ENCODE results near the gene YTHDF1.

Gene YTHDF1

DNA sequence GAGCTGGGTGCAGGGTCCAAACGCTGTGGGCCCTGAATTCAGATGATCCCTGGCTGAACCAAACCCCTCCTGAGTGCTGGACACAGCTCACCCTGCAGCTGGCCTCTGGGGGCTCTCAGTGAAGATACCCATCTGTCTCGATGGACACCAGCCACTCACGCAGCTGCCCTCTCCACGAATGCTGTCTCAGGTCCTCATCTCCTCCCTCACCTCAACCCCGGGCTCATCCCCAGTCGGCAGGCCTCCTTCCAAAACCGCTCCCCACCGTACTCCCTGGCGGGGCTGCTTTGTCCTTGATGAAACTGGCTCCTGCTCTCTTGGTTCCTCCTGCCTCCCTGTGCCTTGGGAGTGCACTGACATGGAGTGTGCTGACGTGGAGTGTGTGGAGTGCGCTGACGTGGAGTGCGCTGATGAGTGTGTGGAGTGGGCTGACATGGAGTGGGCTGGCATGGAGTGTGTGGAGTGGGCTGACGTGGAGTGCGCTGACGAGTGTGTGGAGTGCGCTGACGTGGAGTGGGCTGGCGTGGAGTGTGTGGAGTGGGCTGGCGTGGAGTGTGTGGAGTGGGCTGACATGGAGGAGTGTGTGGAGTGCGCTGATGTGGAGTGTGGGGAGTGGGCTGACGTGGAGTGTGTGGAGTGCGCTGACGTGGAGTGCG, 4.1 kb upstream of the YTHDF1 start (continued):
- TF ChIP-seq, protein P1, sequence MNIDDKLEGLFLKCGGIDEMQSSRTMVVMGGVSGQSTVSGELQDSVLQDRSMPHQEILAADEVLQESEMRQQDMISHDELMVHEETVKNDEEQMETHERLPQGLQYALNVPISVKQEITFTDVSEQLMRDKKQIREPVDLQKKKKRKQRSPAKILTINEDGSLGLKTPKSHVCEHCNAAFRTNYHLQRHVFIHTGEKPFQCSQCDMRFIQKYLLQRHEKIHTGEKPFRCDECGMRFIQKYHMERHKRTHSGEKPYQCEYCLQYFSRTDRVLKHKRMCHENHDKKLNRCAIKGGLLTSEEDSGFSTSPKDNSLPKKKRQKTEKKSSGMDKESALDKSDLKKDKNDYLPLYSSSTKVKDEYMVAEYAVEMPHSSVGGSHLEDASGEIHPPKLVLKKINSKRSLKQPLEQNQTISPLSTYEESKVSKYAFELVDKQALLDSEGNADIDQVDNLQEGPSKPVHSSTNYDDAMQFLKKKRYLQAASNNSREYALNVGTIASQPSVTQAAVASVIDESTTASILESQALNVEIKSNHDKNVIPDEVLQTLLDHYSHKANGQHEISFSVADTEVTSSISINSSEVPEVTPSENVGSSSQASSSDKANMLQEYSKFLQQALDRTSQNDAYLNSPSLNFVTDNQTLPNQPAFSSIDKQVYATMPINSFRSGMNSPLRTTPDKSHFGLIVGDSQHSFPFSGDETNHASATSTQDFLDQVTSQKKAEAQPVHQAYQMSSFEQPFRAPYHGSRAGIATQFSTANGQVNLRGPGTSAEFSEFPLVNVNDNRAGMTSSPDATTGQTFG (tag by site-specific recombination; IDR thresholded peaks at IDR 0.05; ENCODE audit: borderline replicate concordance): no peak
- TF ChIP-seq KLF7 (tag by site-specific recombination; IDR thresholded peaks at IDR 0.05; ENCODE audit: borderline replicate concordance): no peak

DNA sequence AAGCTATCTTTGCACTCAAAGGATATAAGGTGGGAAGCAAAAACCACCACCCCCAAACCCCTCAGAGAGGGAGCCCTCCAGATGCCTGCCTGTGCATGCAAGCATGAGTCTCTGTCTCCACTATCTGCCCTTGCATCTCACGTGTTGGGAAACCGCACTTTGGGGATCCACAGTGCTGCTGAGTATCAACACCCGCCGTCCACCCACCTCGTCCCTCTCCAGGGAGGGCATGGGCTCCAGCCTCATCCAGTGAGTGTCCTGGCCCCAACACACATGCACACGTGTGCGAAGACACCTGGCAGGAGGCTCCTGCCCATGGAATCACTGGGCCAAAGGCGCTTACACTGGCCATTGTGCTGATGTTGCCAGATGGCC, 3.5 kb upstream of the YTHDF1 start:
- TF ChIP-seq ZNF37A (tag by site-specific recombination; IDR thresholded peaks at IDR 0.05): no peak
- TF ChIP-seq, protein P2, sequence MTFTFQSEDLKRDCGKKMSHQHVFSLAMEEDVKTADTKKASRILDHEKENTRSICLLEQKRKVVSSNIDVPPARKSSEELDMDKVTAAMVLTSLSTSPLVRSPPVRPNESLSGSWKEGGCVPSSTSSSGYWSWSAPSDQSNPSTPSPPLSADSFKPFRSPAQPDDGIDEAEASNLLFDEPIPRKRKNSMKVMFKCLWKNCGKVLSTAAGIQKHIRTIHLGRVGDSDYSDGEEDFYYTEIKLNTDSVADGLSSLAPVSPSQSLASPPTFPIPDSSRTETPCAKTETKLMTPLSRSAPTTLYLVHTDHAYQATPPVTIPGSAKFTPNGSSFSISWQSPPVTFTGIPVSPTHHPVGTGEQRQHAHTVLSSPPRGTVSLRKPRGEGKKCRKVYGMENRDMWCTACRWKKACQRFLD (tag by site-specific recombination; IDR thresholded peaks at IDR 0.05): no peak
- no peak for TF ChIP-seq ZNF341 (tag by site-specific recombination; IDR thresholded peaks at IDR 0.05; ENCODE audit: low read depth)
- no peak for TF ChIP-seq ZNF335 (tag by site-specific recombination; conservative IDR thresholded peaks at IDR 0.05)
- TF ChIP-seq ZNF302 (tag by site-specific recombination; IDR thresholded peaks at IDR 0.05; ENCODE audit: low read depth): no peak
- TF ChIP-seq ZNF585B (tag by site-specific recombination; IDR thresholded peaks at IDR 0.05): no peak
- no peak for TF ChIP-seq ZBTB8A (tag by site-specific recombination; IDR thresholded peaks at IDR 0.05)
- TF ChIP-seq ZNF23 (tag by site-specific recombination; IDR thresholded peaks at IDR 0.05; ENCODE audit: borderline replicate concordance): no peak
- TF ChIP-seq ZBTB1 (tag by site-specific recombination; IDR thresholded peaks at IDR 0.05): no peak
- no peak for TF ChIP-seq ZEB2 (tag by site-specific recombination; IDR thresholded peaks at IDR 0.05)
- TF ChIP-seq, protein P3, sequence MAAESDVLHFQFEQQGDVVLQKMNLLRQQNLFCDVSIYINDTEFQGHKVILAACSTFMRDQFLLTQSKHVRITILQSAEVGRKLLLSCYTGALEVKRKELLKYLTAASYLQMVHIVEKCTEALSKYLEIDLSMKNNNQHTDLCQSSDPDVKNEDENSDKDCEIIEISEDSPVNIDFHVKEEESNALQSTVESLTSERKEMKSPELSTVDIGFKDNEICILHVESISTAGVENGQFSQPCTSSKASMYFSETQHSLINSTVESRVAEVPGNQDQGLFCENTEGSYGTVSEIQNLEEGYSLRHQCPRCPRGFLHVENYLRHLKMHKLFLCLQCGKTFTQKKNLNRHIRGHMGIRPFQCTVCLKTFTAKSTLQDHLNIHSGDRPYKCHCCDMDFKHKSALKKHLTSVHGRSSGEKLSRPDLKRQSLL (tag by site-specific recombination; IDR thresholded peaks at IDR 0.05): no peak
- TF ChIP-seq, protein P4, sequence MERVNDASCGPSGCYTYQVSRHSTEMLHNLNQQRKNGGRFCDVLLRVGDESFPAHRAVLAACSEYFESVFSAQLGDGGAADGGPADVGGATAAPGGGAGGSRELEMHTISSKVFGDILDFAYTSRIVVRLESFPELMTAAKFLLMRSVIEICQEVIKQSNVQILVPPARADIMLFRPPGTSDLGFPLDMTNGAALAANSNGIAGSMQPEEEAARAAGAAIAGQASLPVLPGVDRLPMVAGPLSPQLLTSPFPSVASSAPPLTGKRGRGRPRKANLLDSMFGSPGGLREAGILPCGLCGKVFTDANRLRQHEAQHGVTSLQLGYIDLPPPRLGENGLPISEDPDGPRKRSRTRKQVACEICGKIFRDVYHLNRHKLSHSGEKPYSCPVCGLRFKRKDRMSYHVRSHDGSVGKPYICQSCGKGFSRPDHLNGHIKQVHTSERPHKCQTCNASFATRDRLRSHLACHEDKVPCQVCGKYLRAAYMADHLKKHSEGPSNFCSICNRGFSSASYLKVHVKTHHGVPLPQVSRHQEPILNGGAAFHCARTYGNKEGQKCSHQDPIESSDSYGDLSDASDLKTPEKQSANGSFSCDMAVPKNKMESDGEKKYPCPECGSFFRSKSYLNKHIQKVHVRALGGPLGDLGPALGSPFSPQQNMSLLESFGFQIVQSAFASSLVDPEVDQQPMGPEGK (tag by site-specific recombination; IDR thresholded peaks at IDR 0.05): no peak
- no peak for TF ChIP-seq GLIS1 (tag by site-specific recombination; IDR thresholded peaks at IDR 0.05)
- no peaks in the 10 kb centered on the region for H3K9me3 ChIP-seq (ENCODE audit: control insufficient read depth, insufficient read depth, low read depth, low read length)
- CTCF ChIA-PET: interaction anchor here (1.3 kb wide), 1 partner anchor 21 kb away, joined by 3 read pairs; no protein-coding TSS in a partner anchor
- H3K36me3 ChIP-seq (ENCODE audit: control insufficient read depth in 2 of 2, insufficient read depth in 1 of 2, low read length in 2 of 2): peaks cover 3 to 7% of the 10 kb centered on the region in 2 experiments
- no peak overlapping the region for H3K4me3 ChIP-seq (ENCODE audit: low read depth, low read length)
- H3K4me1 ChIP-seq (ENCODE audit: control insufficient read depth, insufficient read depth, low read length): peaks cover 3% of the 10 kb centered on the region; the same call in 1 of the 2 replicates
- no peak overlapping the region for H3K27ac ChIP-seq (ENCODE audit: extremely low read depth, low read depth, low read length)
- POLR2A ChIA-PET: no interaction called here
